PC-9 (cell line): Measurements from ENCODE around the gene B4GALT1. TPM values are rescaled to one million over a fixed set of nuclear protein-coding genes. Genes with fewer than 3 reads are reported as not detected.
"Not testable (repeated sequence)": the region's sequence is repeated elsewhere in the genome, so short reads cannot be mapped to it uniquely, and the experiment has no call there.

Source experiments
- BruUV-seq: library from RNA; stranded (reverse); fragments of 400-500 nt; replicated peaks from 2 replicates; lab custom pipeline; 2021; lab: Mats Ljungman, UMichigan
- CTCF ChIA-PET: fragments of 300-600 bp; sonication (Branson Sonifier 250); formaldehyde crosslinking; loops from one replicate; lab custom pipeline; 2022; ENCODE audit warnings: antibody characterized with exemption; lab: Charles Lee
- POLR2A ChIA-PET: fragments of 300-600 bp; sonication (Branson Sonifier 250); formaldehyde crosslinking; loops from one replicate; lab custom pipeline; 2022; ENCODE audit warnings: antibody characterized with exemption; ENCODE audit not compliant: unreplicated experiment; lab: Charles Lee
- DNase-seq, 2 experiments: peaks; one replicate each; pipeline versions ENCODE4 v3.0.0 to v3.0.0-alpha.2; 2015 to 2022; ENCODE audit warnings: mixed read lengths in 1 of 2
- H2AFZ ChIP-seq: fragments of 200-600 bp; sonication (generic); 2 replicates; pipeline ENCODE4 v1.8.1; 2017; ENCODE audit warnings: antibody characterized with exemption
- H3F3A ChIP-seq: fragments of 200-600 bp; sonication (generic); 2 replicates; pipeline ENCODE4 v1.8.1; 2017; ENCODE audit warnings: antibody characterized with exemption, mild to moderate bottlenecking, low read depth; ENCODE audit not compliant: insufficient read depth
- H3K27ac ChIP-seq: fragments of 200-600 bp; sonication (generic); 2 replicates; pipeline ENCODE4 v1.6.1; 2016; ENCODE audit warnings: mixed run types
- H3K27me3 ChIP-seq: fragments of 200-600 bp; sonication (generic); 2 replicates; pipeline ENCODE4 v1.6.1; 2016; ENCODE audit warnings: low read depth, mixed run types; ENCODE audit not compliant: insufficient read depth
- H3K36me3 ChIP-seq: fragments of 200-600 bp; sonication (generic); 2 replicates; pipeline ENCODE4 v1.6.1; 2016; ENCODE audit warnings: low read depth, mixed run types
- H3K4me1 ChIP-seq: fragments of 200-600 bp; sonication (generic); replicated peaks from 2 replicates; pipeline ENCODE4 v1.6.1; 2016; ENCODE audit warnings: mixed run types; ENCODE audit not compliant: insufficient read depth
- H3K4me2 ChIP-seq: fragments of 200-600 bp; sonication (generic); 2 replicates; pipeline ENCODE4 v1.6.1; 2017; ENCODE audit warnings: mixed run types
- H3K4me3 ChIP-seq: fragments of 200-600 bp; sonication (generic); 2 replicates; pipeline ENCODE4 v1.6.1; 2016; ENCODE audit warnings: mixed run types
- H3K79me2 ChIP-seq: fragments of 200-600 bp; sonication (generic); 2 replicates; pipeline ENCODE4 v1.6.1; 2017; ENCODE audit warnings: low read depth, mixed run types
- H3K9me2 ChIP-seq: fragments of 200-600 bp; sonication (generic); 2 replicates; pipeline ENCODE4 v1.8.1; 2017; ENCODE audit warnings: mild to moderate bottlenecking; ENCODE audit not compliant: insufficient read depth
- H3K9me3 ChIP-seq: fragments of 200-600 bp; sonication (generic); 2 replicates; pipeline ENCODE4 v1.8.1; 2016; ENCODE audit warnings: low read depth; ENCODE audit not compliant: insufficient read depth
- H4K20me1 ChIP-seq: fragments of 200-600 bp; sonication (generic); 2 replicates; pipeline ENCODE4 v1.8.1; 2017; ENCODE audit not compliant: insufficient read depth
- CTCF ChIP-seq: fragments of 200-600 bp; sonication (generic); conservative IDR thresholded peaks from 2 replicates; pipeline ENCODE4 v1.6.1; 2017; ENCODE audit warnings: mixed run types, antibody characterized with exemption, mild to moderate bottlenecking, moderate library complexity
- EZH2 ChIP-seq: fragments of 200-600 bp; sonication (generic); IDR thresholded peaks from 2 replicates; pipeline ENCODE4 v1.8.0; 2017; ENCODE audit warnings: antibody characterized with exemption, low read depth
- intact Hi-C: fragments of 100-400 bp; cut with micrococcal nuclease; formaldehyde crosslinking; loops from one replicate; pipeline ENCODE4 v1.10.0; 2022; ENCODE audit not compliant: unreplicated experiment
- total RNA-seq: library from RNA; stranded (reverse); gene quantifications from 2 replicates; pipeline ENCODE4 v1.2.3, GENCODE V29; 2021

B4GALT1 gene
- total RNA-seq, 1 experiment from 2014 or later, result 87.2 TPM

DNA sequence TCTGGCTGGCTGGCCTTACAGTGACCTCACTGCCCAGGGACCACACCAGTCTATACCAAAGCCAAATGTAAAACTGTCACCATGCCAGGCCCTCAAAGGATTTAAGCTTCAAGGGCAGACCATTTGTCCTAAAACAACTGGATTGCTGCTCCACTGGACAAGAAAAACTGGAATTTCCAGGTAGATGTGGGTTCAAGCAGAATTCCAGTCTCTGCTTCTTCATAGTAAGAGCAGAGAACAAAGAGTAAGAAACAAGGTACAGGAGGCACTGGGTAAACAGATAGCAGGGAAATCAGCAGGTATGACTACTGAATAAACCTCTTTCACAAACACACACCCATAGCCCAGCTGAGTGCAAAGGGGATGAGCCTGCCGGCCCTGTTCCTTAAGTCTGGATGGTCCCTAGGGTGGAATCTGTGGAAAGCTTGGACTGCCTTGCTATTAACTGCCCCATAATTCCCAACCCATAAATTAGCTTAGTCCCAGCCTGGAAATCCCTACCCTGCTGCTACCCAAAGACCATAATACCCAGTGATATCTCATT lies 5.5 kb downstream of the B4GALT1 start:
- H3K27ac ChIP-seq, result peak overlapping the region; percentile 99
- BruUV-seq, result TSS peak; percentile 6
- H3K27me3 ChIP-seq, result no peaks in the 10 kb centered on the region
- H3K9me3 ChIP-seq, result no peaks in the 10 kb centered on the region
- intact Hi-C loops, result loop anchor here (1.0 to 2.0 kb wide), 3 partner anchors 31 to 63 kb away; no protein-coding TSS in a partner anchor
- 0 out of 2 replicates have a peak, but pooled peaks cover 3% of the 10 kb centered on the region for H3K36me3 ChIP-seq
- TF ChIP-seq EZH2 (no peak), CTCF (no peak)
- H3K4me3 ChIP-seq, result peak overlapping the region; percentile 93
- peaks cover 76% of the 10 kb centered on the region for H3F3A ChIP-seq
- ChIA-PET POLR2A (interaction anchor here (0.6 to 0.7 kb wide), 4 partner anchors 8 to 710 kb away, joined by 3 to 12 read pairs (median 4); no protein-coding TSS in a partner anchor), CTCF (no interaction called here)
- DNase-seq, result peak; percentile 54 to 93
- H3K9me2 ChIP-seq, result no peaks in the 10 kb centered on the region
- H3K4me1 ChIP-seq, result peaks cover 82% of the 10 kb centered on the region
- peak overlapping the region; percentile 94 for H3K4me2 ChIP-seq
- H3K79me2 ChIP-seq, result peaks cover 91% of the 10 kb centered on the region
- no peaks in the 10 kb centered on the region for H4K20me1 ChIP-seq
- H2AFZ ChIP-seq, result no peak overlapping the region

GRCh38 chr9:33161011-33161588 lies 6.0 kb downstream of the B4GALT1 start:
- H3K4me1 ChIP-seq, result peaks cover 87% of the 10 kb centered on the region
- CTCF ChIA-PET, result no interaction called here
- intact Hi-C loops, result loop anchor here (1.0 to 2.0 kb wide), 3 partner anchors 31 to 64 kb away; no protein-coding TSS in a partner anchor
- peak; percentile 84 to 94 for DNase-seq
- no peaks in the 10 kb centered on the region for H3K9me2 ChIP-seq
- H3K4me3 ChIP-seq, result peak overlapping the region; percentile 93
- H3F3A ChIP-seq, result peaks cover 74% of the 10 kb centered on the region
- H3K27me3 ChIP-seq, result no peaks in the 10 kb centered on the region
- peak overlapping the region; percentile 99 for H3K27ac ChIP-seq
- peaks cover 91% of the 10 kb centered on the region for H3K79me2 ChIP-seq
- peak overlapping the region; percentile 94 for H3K4me2 ChIP-seq
- H2AFZ ChIP-seq, result no peak overlapping the region
- TF ChIP-seq CTCF (no peak), EZH2 (no peak)
- BruUV-seq, result no TSS peak
- H4K20me1 ChIP-seq, result no peaks in the 10 kb centered on the region
- 0 out of 2 replicates have a peak, but pooled peaks cover 3% of the 10 kb centered on the region for H3K36me3 ChIP-seq
- H3K9me3 ChIP-seq, result no peaks in the 10 kb centered on the region
- POLR2A ChIA-PET, result interaction anchor here (0.6 kb wide), 3 partner anchors 41 to 711 kb away, joined by 3 to 4 read pairs (median 3); no protein-coding TSS in a partner anchor

- peaks cover 69% of the 10 kb centered on the region for H3F3A ChIP-seq
- POLR2A ChIA-PET, H3K36me3 ChIP-seq, DNase-seq, H3K27me3 ChIP-seq, H3K9me3 ChIP-seq, H2AFZ ChIP-seq, H4K20me1 ChIP-seq, H3K9me2 ChIP-seq, CTCF ChIA-PET: not testable (repeated sequence)
- peaks cover 91% of the 10 kb centered on the region for H3K79me2 ChIP-seq
- H3K4me2 ChIP-seq, result peak overlapping the region; percentile 94
- intact Hi-C loops, result loop anchor here (2.0 kb wide), 1 partner anchor 64 kb away; no protein-coding TSS in a partner anchor
- peaks cover 87% of the 10 kb centered on the region for H3K4me1 ChIP-seq
- BruUV-seq, result TSS peak; percentile 26
- peak overlapping the region; percentile 93; the same call in 1 of the 2 replicates for H3K4me3 ChIP-seq
- peak overlapping the region; percentile 99 for H3K27ac ChIP-seq
Observed at GRCh38 chr9:33160446-33160845, 6.7 kb downstream of the B4GALT1 start.
